Measurements from ENCODE around the gene S1PR5. TPM values are rescaled to one million over a fixed set of nuclear protein-coding genes. Genes with fewer than 3 reads are reported as not detected.
A peak's percentile ranks its signal among the peaks of the same experiment; 100 is the strongest.

The S1PR5 gene
- total RNA-seq, 2 donors from 2014 or later = 1.2 to 5.1 TPM

DNA sequence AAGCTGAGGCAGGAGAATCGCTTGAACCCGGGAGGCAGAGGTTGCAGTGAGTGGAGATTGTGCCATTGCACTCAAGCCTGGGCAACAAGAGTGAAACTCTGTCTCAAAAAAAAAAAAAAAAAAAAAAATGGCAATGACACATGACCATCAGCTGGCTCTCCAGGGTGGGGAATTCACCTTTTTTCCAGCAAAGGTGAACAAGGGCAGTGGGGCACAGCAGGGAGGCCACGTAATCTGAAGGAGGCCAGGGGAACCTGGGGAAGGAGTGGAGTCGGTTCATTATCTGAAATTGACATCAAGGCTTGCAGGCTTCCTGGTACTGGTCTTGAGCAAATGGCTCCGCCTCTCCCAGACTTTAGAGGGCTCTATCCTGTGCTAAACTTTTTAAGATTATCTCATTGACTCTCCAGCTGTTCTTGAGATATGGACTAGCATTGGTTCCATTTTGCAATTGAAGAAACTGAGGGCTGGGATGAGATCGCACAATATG is 42.2 kb downstream of the S1PR5 start:
- Mint-ChIP-seq H3K36me3 (ENCODE audit: low read depth) (no peaks in the 10 kb centered on the region), H3K4me1 (no peaks in the 10 kb centered on the region), H3K27ac (no peak overlapping the region), H3K9me3 (no peaks in the 10 kb centered on the region), H3K27me3 (ENCODE audit: insufficient read depth) (peaks cover 17% of the 10 kb centered on the region), H3K4me3 (no peak overlapping the region)
- no peaks in the 10 kb centered on the region for H3K4me1 ChIP-seq (ENCODE audit: control insufficient read depth, insufficient read depth, low read length)
- no peaks in the 10 kb centered on the region for H3K9me3 ChIP-seq (ENCODE audit: control insufficient read depth, low read length)
- H3K4me3 ChIP-seq (ENCODE audit: low read length) = no peak overlapping the region
- DNase-seq = no peak
- H3K36me3 ChIP-seq (ENCODE audit: control insufficient read depth, insufficient read depth, low read length) = no peaks in the 10 kb centered on the region
- 69 to 81% methylated on average over 4 to 6 of the region's 6 CpGs for WGBS, 2 experiments (ENCODE audit: insufficient coverage in 1 of 2, insufficient read length in 1 of 2)
- no peak overlapping the region for H3K27ac ChIP-seq (ENCODE audit: low read depth, low read length)
- no peak overlapping the region for H3K9ac ChIP-seq (ENCODE audit: extremely low read depth, low read length, poor library complexity, severe bottlenecking)
- peaks cover 7% of the 10 kb centered on the region for H3K27me3 ChIP-seq (ENCODE audit: control insufficient read depth, insufficient read depth, low read length, poor library complexity, severe bottlenecking)
- TF ChIP-seq, protein P1, sequence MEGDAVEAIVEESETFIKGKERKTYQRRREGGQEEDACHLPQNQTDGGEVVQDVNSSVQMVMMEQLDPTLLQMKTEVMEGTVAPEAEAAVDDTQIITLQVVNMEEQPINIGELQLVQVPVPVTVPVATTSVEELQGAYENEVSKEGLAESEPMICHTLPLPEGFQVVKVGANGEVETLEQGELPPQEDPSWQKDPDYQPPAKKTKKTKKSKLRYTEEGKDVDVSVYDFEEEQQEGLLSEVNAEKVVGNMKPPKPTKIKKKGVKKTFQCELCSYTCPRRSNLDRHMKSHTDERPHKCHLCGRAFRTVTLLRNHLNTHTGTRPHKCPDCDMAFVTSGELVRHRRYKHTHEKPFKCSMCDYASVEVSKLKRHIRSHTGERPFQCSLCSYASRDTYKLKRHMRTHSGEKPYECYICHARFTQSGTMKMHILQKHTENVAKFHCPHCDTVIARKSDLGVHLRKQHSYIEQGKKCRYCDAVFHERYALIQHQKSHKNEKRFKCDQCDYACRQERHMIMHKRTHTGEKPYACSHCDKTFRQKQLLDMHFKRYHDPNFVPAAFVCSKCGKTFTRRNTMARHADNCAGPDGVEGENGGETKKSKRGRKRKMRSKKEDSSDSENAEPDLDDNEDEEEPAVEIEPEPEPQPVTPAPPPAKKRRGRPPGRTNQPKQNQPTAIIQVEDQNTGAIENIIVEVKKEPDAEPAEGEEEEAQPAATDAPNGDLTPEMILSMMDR (conservative IDR thresholded peaks at IDR 0.05) = no peak

DNA sequence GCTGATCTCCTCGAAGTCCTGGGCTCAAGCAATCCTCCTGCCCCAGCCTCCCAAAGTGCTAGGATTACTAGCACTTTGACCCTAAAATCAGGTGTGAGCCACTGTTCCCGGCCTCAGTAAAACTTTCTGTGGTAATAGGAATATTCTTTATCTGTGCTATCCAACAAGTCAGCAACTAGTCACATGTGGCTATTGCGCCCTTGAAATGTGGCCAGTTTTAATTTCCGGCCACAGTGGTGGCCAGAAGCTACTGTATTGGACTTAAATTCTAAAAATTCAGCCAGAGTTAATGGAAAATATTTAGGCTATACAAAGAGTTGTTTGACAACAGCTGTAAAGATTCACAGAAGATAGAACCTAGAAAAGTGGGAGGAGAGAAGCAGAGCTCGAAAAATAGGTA is 44.1 kb downstream of the S1PR5 start:
- Histone ChIP-seq H3K36me3 (ENCODE audit: control insufficient read depth, insufficient read depth, low read length) (no peaks in the 10 kb centered on the region), H3K4me3 (ENCODE audit: low read length) (no peak overlapping the region), H3K27me3 (ENCODE audit: control insufficient read depth, insufficient read depth, low read length, poor library complexity, severe bottlenecking) (no peaks in the 10 kb centered on the region), H3K27ac (ENCODE audit: low read depth, low read length) (no peak overlapping the region), H3K9ac (ENCODE audit: extremely low read depth, low read length, poor library complexity, severe bottlenecking) (no peak overlapping the region), H3K4me1 (ENCODE audit: control insufficient read depth, insufficient read depth, low read length) (no peaks in the 10 kb centered on the region), H3K9me3 (ENCODE audit: control insufficient read depth, low read length) (no peaks in the 10 kb centered on the region)
- no peaks in the 10 kb centered on the region for H3K4me1 Mint-ChIP-seq
- no peaks in the 10 kb centered on the region for H3K36me3 Mint-ChIP-seq (ENCODE audit: low read depth)
- DNase-seq = no peak
- no peaks in the 10 kb centered on the region for H3K9me3 Mint-ChIP-seq
- peaks cover 6% of the 10 kb centered on the region for H3K27me3 Mint-ChIP-seq (ENCODE audit: insufficient read depth)
- WGBS, 2 experiments (ENCODE audit: insufficient coverage in 1 of 2, insufficient read length in 1 of 2) = 85 to 91% methylated on average over 4 to 5 of the region's 5 CpGs
- no peak overlapping the region for H3K27ac Mint-ChIP-seq
- TF ChIP-seq, protein P1 (conservative IDR thresholded peaks at IDR 0.05) = no peak
- no peak overlapping the region for H3K4me3 Mint-ChIP-seq

DNA sequence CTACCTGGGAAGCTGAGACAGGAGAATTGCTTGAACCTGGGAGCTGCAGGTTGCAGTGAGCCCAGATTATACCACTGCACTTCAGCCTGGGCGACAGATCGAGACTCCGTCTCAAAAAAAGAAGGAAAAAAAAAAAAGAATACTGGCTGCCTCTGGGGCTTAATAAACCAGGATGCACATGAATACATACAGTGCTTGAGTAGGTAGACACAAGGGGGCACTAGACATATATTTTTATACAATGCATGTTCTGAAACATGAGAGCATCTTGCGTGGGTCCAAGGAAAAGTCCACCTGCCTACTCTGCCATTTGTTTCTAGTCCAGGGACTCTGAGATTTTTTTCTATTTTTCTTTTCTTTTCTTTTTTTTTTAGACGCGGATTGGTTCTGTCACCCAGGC is 45.3 kb downstream of the S1PR5 start:
- peaks cover 3% of the 10 kb centered on the region for H3K27me3 Mint-ChIP-seq (ENCODE audit: insufficient read depth)
- H3K4me1 ChIP-seq (ENCODE audit: control insufficient read depth, insufficient read depth, low read length) = no peaks in the 10 kb centered on the region

More for the DNA sequence above, 45.3 kb downstream of the S1PR5 start:
- DNase-seq = no peak
- H3K36me3 ChIP-seq (ENCODE audit: control insufficient read depth, insufficient read depth, low read length) = no peaks in the 10 kb centered on the region
- no peak overlapping the region for H3K4me3 Mint-ChIP-seq
- H3K27ac ChIP-seq (ENCODE audit: low read depth, low read length) = no peak overlapping the region
- no peaks in the 10 kb centered on the region for H3K9me3 ChIP-seq (ENCODE audit: control insufficient read depth, low read length)
- no peak overlapping the region for H3K9ac ChIP-seq (ENCODE audit: extremely low read depth, low read length, poor library complexity, severe bottlenecking)
- H3K27ac Mint-ChIP-seq = no peak overlapping the region
- H3K4me3 ChIP-seq (ENCODE audit: low read length) = no peak overlapping the region
- TF ChIP-seq, protein P1 (conservative IDR thresholded peaks at IDR 0.05) = peak; percentile 52
- H3K4me1 Mint-ChIP-seq = no peaks in the 10 kb centered on the region
- no peaks in the 10 kb centered on the region for H3K27me3 ChIP-seq (ENCODE audit: control insufficient read depth, insufficient read depth, low read length, poor library complexity, severe bottlenecking)
- 73 to 87% methylated on average over 2 to 6 of the region's 6 CpGs for WGBS, 2 experiments (ENCODE audit: insufficient coverage in 1 of 2, insufficient read length in 1 of 2)
- H3K9me3 Mint-ChIP-seq = no peaks in the 10 kb centered on the region
- H3K36me3 Mint-ChIP-seq (ENCODE audit: low read depth) = no peaks in the 10 kb centered on the region
